ENCODE measurements around the gene SYS1.

Gene SYS1

DNA sequence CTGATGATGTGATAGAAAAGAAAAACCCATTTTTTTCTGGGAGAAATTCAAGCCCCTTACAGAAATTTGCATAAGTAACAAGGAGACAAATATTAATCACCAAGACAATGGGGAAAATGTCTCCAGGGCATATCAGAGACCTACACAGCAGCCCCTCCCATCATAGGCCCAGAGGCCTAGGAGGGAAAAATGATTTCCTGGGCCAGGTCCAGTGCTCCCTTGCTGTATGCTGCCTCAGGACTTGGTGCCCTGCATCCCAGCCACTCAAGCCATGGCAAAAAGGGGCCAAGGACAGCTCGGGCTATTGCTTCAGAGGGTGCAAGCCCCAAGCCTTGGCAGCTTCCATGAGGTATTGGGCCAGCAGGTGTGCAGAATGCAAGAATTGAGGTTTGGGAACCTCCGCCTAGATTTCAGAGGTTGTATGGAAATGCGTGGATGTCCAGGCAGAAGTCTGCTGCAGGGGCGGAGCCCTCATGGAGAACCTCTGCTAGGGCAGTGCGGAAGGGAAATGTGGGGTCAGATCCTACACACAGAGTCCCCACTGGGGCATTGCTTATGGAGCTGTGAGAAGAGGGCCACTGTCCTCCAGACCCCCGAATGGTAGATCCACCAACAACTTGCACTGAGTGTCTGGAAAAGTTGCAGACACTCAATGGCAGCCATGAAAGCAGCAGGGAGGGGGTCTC, 37.5 kb downstream of the SYS1 start:
- ATAC-seq = no peak
- TF ChIP-seq CREB5 (CRISPR knock-in tag; IDR thresholded peaks at IDR 0.05; ENCODE audit: low read depth) = no peak
- no peak for TF ChIP-seq BACH2 (CRISPR knock-in tag; IDR thresholded peaks at IDR 0.05; ENCODE audit: borderline replicate concordance)
- no peak for TF ChIP-seq ZC3H10 (CRISPR knock-in tag; IDR thresholded peaks at IDR 0.05)
- TF ChIP-seq, protein P1, sequence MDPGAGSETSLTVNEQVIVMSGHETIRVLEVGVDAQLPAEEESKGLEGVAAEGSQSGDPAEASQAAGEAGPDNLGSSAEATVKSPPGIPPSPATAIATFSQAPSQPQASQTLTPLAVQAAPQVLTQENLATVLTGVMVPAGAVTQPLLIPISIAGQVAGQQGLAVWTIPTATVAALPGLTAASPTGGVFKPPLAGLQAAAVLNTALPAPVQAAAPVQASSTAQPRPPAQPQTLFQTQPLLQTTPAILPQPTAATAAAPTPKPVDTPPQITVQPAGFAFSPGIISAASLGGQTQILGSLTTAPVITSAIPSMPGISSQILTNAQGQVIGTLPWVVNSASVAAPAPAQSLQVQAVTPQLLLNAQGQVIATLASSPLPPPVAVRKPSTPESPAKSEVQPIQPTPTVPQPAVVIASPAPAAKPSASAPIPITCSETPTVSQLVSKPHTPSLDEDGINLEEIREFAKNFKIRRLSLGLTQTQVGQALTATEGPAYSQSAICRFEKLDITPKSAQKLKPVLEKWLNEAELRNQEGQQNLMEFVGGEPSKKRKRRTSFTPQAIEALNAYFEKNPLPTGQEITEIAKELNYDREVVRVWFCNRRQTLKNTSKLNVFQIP (CRISPR knock-in tag; IDR thresholded peaks at IDR 0.05; ENCODE audit: borderline replicate concordance, low read depth) = no peak
- TF ChIP-seq ZNF70 (CRISPR knock-in tag; IDR thresholded peaks at IDR 0.05) = no peak
- TF ChIP-seq SNAI2 (CRISPR knock-in tag; IDR thresholded peaks at IDR 0.05) = no peak
- no peak for TF ChIP-seq ZFP3 (CRISPR knock-in tag; IDR thresholded peaks at IDR 0.05)
- TF ChIP-seq PPARA (CRISPR knock-in tag; IDR thresholded peaks at IDR 0.05; ENCODE audit: borderline replicate concordance) = no peak
- TF ChIP-seq TOX (CRISPR knock-in tag; IDR thresholded peaks at IDR 0.05; ENCODE audit: borderline replicate concordance) = no peak

DNA sequence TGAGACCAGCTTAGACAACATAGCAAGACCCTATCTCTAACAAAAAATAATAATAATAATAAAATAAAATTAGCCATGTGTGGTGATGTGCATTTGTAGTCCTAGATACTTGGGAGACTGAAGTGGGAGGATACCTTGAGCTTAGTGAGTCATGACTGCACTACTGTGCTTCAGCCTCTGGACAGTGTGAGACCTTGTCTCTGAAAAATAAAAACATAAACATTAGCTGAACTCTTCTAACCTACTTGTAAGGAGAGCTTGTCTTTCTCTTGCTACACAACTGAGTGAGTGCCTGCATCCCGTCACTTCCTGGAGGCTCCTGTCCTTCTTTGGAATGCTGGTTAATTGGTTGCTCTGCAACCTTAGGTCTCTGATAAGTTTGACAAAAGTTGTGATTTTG, 40.0 kb downstream of the SYS1 start:
- no peak for ATAC-seq
- TF ChIP-seq ZNF8 (CRISPR knock-in tag; IDR thresholded peaks at IDR 0.05) (no peak), PPARA (CRISPR knock-in tag; IDR thresholded peaks at IDR 0.05; ENCODE audit: borderline replicate concordance) (no peak), RARB (CRISPR knock-in tag; IDR thresholded peaks at IDR 0.05) (no peak), CSDC2 (CRISPR knock-in tag; IDR thresholded peaks at IDR 0.05) (no peak)

DNA sequence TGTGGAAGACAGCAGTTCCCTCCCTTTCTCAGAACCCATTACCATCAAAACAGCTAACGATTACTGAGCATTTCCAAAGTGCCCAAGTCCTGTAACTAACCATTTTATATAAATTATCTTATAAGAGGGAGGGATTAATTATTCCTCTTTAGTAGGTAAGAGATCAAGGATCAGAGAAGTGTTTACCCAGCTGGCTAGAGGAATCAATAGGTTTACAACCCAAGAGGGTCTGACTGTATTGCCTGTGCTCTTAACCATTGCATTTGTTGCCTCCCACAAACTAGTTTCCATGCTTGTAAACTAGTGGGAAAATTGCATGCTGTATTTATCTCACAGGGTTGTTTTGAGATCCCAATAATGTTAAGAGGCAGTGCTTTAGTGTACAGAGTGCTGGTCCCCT, 41.5 kb downstream of the SYS1 start:
- ATAC-seq = no peak
- TF ChIP-seq, protein P2, sequence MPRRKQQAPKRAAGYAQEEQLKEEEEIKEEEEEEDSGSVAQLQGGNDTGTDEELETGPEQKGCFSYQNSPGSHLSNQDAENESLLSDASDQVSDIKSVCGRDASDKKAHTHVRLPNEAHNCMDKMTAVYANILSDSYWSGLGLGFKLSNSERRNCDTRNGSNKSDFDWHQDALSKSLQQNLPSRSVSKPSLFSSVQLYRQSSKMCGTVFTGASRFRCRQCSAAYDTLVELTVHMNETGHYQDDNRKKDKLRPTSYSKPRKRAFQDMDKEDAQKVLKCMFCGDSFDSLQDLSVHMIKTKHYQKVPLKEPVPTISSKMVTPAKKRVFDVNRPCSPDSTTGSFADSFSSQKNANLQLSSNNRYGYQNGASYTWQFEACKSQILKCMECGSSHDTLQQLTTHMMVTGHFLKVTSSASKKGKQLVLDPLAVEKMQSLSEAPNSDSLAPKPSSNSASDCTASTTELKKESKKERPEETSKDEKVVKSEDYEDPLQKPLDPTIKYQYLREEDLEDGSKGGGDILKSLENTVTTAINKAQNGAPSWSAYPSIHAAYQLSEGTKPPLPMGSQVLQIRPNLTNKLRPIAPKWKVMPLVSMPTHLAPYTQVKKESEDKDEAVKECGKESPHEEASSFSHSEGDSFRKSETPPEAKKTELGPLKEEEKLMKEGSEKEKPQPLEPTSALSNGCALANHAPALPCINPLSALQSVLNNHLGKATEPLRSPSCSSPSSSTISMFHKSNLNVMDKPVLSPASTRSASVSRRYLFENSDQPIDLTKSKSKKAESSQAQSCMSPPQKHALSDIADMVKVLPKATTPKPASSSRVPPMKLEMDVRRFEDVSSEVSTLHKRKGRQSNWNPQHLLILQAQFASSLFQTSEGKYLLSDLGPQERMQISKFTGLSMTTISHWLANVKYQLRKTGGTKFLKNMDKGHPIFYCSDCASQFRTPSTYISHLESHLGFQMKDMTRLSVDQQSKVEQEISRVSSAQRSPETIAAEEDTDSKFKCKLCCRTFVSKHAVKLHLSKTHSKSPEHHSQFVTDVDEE (CRISPR knock-in tag; IDR thresholded peaks at IDR 0.05) = no peak
- TF ChIP-seq ZNF70 (CRISPR knock-in tag; IDR thresholded peaks at IDR 0.05) = no peak
- no peak for TF ChIP-seq PPARA (CRISPR knock-in tag; IDR thresholded peaks at IDR 0.05; ENCODE audit: borderline replicate concordance)
- TF ChIP-seq ARNTL (CRISPR knock-in tag; IDR thresholded peaks at IDR 0.05; ENCODE audit: borderline replicate concordance, low read depth) = no peak
- TF ChIP-seq ZFP30 (CRISPR knock-in tag; IDR thresholded peaks at IDR 0.05) = no peak
- no peak for TF ChIP-seq GLIS3 (CRISPR knock-in tag; IDR thresholded peaks at IDR 0.05)
- TF ChIP-seq TCF4 (CRISPR knock-in tag; IDR thresholded peaks at IDR 0.05; ENCODE audit: borderline replicate concordance) = no peak

DNA sequence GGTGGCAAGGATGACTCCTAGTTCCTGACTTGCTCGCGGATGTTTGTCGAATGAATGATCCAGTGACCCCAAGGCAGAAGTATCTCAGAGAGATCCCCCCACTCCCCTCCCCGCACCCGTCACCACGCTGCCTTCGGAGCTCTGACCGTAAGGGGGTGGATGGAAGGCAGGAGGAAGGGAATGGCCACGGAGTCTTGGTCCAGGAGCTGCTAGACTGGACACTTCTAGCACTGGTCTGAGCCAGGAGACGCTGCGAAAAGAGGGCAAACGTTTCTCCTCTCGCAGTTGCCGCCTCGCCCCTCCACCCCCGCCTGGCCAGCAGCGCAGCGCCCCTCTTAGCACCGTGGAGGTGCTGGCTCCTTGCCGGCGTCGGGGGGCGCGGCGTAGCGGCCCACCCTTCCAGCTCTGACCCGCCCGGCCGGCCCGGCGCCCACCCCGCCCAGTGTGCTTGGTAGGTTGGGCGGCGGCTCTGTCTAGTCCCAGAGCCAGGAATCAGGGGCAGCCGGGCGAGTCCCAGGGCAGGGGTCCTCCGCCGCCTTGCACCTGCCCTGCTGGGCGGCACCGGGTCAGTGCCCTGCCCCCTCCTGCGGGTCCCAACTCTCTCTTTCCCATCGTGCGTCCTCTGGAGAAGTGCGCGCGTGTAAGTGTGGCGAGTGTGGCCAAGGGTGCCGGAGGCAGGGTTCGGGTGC, 42.8 kb downstream of the SYS1 start:
- TF ChIP-seq ZNF8 (CRISPR knock-in tag; IDR thresholded peaks at IDR 0.05) (no peak), ZC3H10 (CRISPR knock-in tag; IDR thresholded peaks at IDR 0.05) (no peak), ARNTL (CRISPR knock-in tag; IDR thresholded peaks at IDR 0.05; ENCODE audit: borderline replicate concordance, low read depth) (no peak), ZFP30 (CRISPR knock-in tag; IDR thresholded peaks at IDR 0.05) (no peak), CSRNP3 (CRISPR knock-in tag; IDR thresholded peaks at IDR 0.05) (no peak), ESRRG (CRISPR knock-in tag; IDR thresholded peaks at IDR 0.05) (no peak), SNAI2 (CRISPR knock-in tag; IDR thresholded peaks at IDR 0.05) (no peak), BACH2 (CRISPR knock-in tag; IDR thresholded peaks at IDR 0.05; ENCODE audit: borderline replicate concordance) (no peak)
- TF ChIP-seq, protein P2 (CRISPR knock-in tag; IDR thresholded peaks at IDR 0.05) = no peak
- TF ChIP-seq, protein P1 (CRISPR knock-in tag; IDR thresholded peaks at IDR 0.05; ENCODE audit: borderline replicate concordance, low read depth) = no peak
- ATAC-seq = peak; percentile 65

Data from SK-N-SH treated with all-trans-retinoic acid at 6 μM for 48 hours (cell line).